Ovary (tissue), 3 donors: ENCODE measurements around the gene MON1B.

Source experiments
- POLR2A ChIP-seq: fragments of 450-650 bp; IDR thresholded peaks from one replicate; pipeline ENCODE4 v1.6.1; 2017; ENCODE audit warnings: antibody characterized with exemption, mild to moderate bottlenecking, moderate library complexity
- TF ChIP-seq, protein P1 (sequence below), 3 donors: fragments of 450-650 bp in 2 of 3; fragments of 200-600 bp in 1 of 3; IDR thresholded peaks; one replicate each; pipeline versions ENCODE4 v1.5.1 to v1.8.0; 2016 to 2022; ENCODE audit warnings: antibody characterized with exemption in 3 of 3, mild to moderate bottlenecking in 1 of 3
- donor health status: DM: no; HTN: no; CAD: no.

DNA sequence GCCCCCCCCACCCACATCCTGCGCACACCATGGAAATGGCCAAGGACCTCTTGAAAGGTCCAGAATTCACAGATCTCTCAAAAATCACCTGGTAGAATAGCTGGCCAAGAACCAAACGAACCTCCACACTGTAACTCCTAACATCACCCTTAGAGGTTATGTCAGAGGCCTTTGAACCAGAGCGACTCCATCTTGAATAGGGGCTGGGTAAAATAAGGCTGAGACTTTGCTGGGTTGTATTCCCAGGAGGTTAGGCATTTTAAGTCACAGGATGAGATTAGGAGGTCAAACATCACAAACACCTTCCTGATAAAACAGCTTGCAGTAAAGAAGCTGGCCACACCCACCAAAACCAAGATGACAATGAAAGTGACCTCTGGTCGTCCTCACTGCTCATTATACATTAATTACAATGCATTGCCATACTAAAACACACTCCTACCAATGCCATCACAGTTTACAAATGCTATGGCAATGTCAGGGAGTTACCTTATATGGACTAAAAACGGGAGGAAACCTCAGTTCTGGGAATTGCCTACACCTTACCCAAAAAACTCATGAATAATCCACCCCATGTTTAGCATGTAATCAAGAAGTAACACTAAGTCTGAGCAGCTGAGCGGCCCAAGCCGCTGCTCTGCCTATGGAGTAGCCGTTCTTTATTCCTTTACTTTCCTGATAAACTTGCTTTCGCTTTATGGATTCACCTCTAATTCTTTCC, 43.0 kb downstream of the MON1B start:
- TF ChIP-seq POLR2A: no peak
- TF ChIP-seq, protein P1, sequence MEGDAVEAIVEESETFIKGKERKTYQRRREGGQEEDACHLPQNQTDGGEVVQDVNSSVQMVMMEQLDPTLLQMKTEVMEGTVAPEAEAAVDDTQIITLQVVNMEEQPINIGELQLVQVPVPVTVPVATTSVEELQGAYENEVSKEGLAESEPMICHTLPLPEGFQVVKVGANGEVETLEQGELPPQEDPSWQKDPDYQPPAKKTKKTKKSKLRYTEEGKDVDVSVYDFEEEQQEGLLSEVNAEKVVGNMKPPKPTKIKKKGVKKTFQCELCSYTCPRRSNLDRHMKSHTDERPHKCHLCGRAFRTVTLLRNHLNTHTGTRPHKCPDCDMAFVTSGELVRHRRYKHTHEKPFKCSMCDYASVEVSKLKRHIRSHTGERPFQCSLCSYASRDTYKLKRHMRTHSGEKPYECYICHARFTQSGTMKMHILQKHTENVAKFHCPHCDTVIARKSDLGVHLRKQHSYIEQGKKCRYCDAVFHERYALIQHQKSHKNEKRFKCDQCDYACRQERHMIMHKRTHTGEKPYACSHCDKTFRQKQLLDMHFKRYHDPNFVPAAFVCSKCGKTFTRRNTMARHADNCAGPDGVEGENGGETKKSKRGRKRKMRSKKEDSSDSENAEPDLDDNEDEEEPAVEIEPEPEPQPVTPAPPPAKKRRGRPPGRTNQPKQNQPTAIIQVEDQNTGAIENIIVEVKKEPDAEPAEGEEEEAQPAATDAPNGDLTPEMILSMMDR (IDR thresholded peaks at IDR 0.05): no peak
